HEK293T (cell line): ENCODE measurements around the gene KLK2.

Experiments used
- CTBP1 ChIP-seq: fragments of 450-650 bp; IDR thresholded peaks from 2 replicates; pipeline ENCODE4 v1.6.1; 2016; ENCODE audit warnings: borderline replicate concordance
- FOXA1 ChIP-seq: fragments of 450-650 bp; IDR thresholded peaks from 2 replicates; pipeline ENCODE4 v1.6.1; 2016; ENCODE audit warnings: mild to moderate bottlenecking
- SP1 ChIP-seq: fragments of 450-650 bp; IDR thresholded peaks from 2 replicates; pipeline ENCODE4 v1.6.1; 2017
- ZNF384 ChIP-seq: fragments of 450-650 bp; IDR thresholded peaks from 2 replicates; pipeline ENCODE4 v1.6.1; 2016

- TF ChIP-seq SP1 (no peak), CTBP1 (no peak), ZNF384 (no peak), FOXA1 (no peak)
Observed at GRCh38 chr19:50831026-50831396, 42.2 kb upstream of the KLK2 start.
